Measurements from ENCODE around the gene CDC27. TPM values are rescaled to one million over a fixed set of nuclear protein-coding genes. Genes with fewer than 3 reads are reported as not detected.

CDC27 gene
- polyA plus RNA-seq, 1 donor (not counting 4 experiments of a cell fraction or from before 2014, with no cell fraction given): 95.6 TPM

- no peak for DNase-seq (ENCODE audit: low read depth, low spot score)
- Histone ChIP-seq H3K36me3 (ENCODE audit: control insufficient read depth in 2 of 2, extremely low read depth in 1 of 2, insufficient read depth in 2 of 2, low read length in 2 of 2) (no peaks in the 10 kb centered on the region), H3K4me2 (ENCODE audit: control insufficient read depth, extremely low read depth, insufficient read depth, low read depth, low read length) (no peak overlapping the region), H3K4me1 (ENCODE audit: control insufficient read depth, extremely low read depth, insufficient read depth, low read length) (no peaks in the 10 kb centered on the region), H3K9ac (ENCODE audit: control insufficient read depth, extremely low read depth, insufficient read depth, low read length) (no peak overlapping the region), H3K27ac (ENCODE audit: control insufficient read depth, insufficient read depth, low read length) (no peak overlapping the region), H3K4me3 (ENCODE audit: control insufficient read depth in 2 of 3, extremely low read depth in 1 of 3, insufficient read depth in 2 of 3, low read depth in 1 of 3, low read length in 3 of 3) (no peak overlapping the region), H2AFZ (ENCODE audit: control insufficient read depth, low read length) (no peak overlapping the region), H3K9me3 (ENCODE audit: control insufficient read depth, low read depth, low read length) (no peaks in the 10 kb centered on the region), H3K79me2 (ENCODE audit: control insufficient read depth, insufficient read depth, low read length) (peaks cover 10% of the 10 kb centered on the region), H3K27me3 (ENCODE audit: control insufficient read depth, extremely low read depth, insufficient read depth, low read length) (no peaks in the 10 kb centered on the region), H4K20me1 (ENCODE audit: control insufficient read depth, extremely low read depth, insufficient read depth, low read length) (no peaks in the 10 kb centered on the region), H3K9me1 (ENCODE audit: control insufficient read depth, extremely low read depth, insufficient read depth, low read length) (no peaks in the 10 kb centered on the region)
- dilution Hi-C loops (cut with MboI; ENCODE audit: extremely low pct_ligation_motif_present, low sequenced_read_pairs): no loop called here
- TF ChIP-seq CTCF (optimal IDR thresholded peaks at IDR 0.05 in 1 of 3, IDR thresholded peaks at IDR 0.05 in 1 of 3, conservative IDR thresholded peaks at IDR 0.05 in 1 of 3; ENCODE audit: extremely low read depth in 1 of 3, insufficient read depth in 2 of 3, low read length in 3 of 3): no peak
- TF ChIP-seq EZH2 (IDR thresholded peaks at IDR 0.05; ENCODE audit: low read length): no peak
- FAIRE-seq: no peak
These were observed 86.2 kb downstream of the CDC27 start for GRCh38 chr17:47102914-47103313.

GRCh38 chr17:47099987-47100711 lies 88.9 kb downstream of the CDC27 start:
- Histone ChIP-seq H3K4me3 (ENCODE audit: control insufficient read depth in 2 of 3, extremely low read depth in 1 of 3, insufficient read depth in 2 of 3, low read depth in 1 of 3, low read length in 3 of 3) (peak overlapping the region; percentile 76 to 93 (median 84)), H3K4me2 (ENCODE audit: control insufficient read depth, extremely low read depth, insufficient read depth, low read depth, low read length) (peak overlapping the region; percentile 76), H4K20me1 (ENCODE audit: control insufficient read depth, extremely low read depth, insufficient read depth, low read length) (no peaks in the 10 kb centered on the region), H3K9me3 (ENCODE audit: control insufficient read depth, low read depth, low read length) (no peaks in the 10 kb centered on the region), H3K4me1 (ENCODE audit: control insufficient read depth, extremely low read depth, insufficient read depth, low read length) (no peaks in the 10 kb centered on the region), H3K79me2 (ENCODE audit: control insufficient read depth, insufficient read depth, low read length) (peaks cover 10% of the 10 kb centered on the region), H2AFZ (ENCODE audit: control insufficient read depth, low read length) (peak overlapping the region; percentile 81), H3K9ac (ENCODE audit: control insufficient read depth, extremely low read depth, insufficient read depth, low read length) (peak overlapping the region; percentile 81), H3K27ac (ENCODE audit: control insufficient read depth, insufficient read depth, low read length) (peak overlapping the region; percentile 52), H3K9me1 (ENCODE audit: control insufficient read depth, extremely low read depth, insufficient read depth, low read length) (no peaks in the 10 kb centered on the region), H3K27me3 (ENCODE audit: control insufficient read depth, extremely low read depth, insufficient read depth, low read length) (no peaks in the 10 kb centered on the region), H3K36me3 (ENCODE audit: control insufficient read depth in 2 of 2, extremely low read depth in 1 of 2, insufficient read depth in 2 of 2, low read length in 2 of 2) (no peaks in the 10 kb centered on the region)
- dilution Hi-C loops (cut with MboI; ENCODE audit: extremely low pct_ligation_motif_present, low sequenced_read_pairs): no loop called here
- TF ChIP-seq CTCF (optimal IDR thresholded peaks at IDR 0.05 in 1 of 3, IDR thresholded peaks at IDR 0.05 in 1 of 3, conservative IDR thresholded peaks at IDR 0.05 in 1 of 3; ENCODE audit: extremely low read depth in 1 of 3, insufficient read depth in 2 of 3, low read length in 3 of 3) (no peak), EZH2 (IDR thresholded peaks at IDR 0.05; ENCODE audit: low read length) (no peak)
- DNase-seq (ENCODE audit: low read depth, low spot score) (peak; percentile 52), FAIRE-seq (no peak)

All from keratinocyte (primary cell).